HEK293 (cell line): ENCODE data around the gene SPTBN1.

Experiments
- CTCF ChIA-PET: fragments of 350-600 bp; formaldehyde crosslinking; extraction: SDS; loops from one replicate; lab custom pipeline; 2021; ENCODE audit warnings: antibody characterized with exemption; lab: Yijun Ruan, JAX
- POLR2A ChIA-PET: fragments of 300-600 bp; formaldehyde crosslinking; extraction: SDS; loops from one replicate; lab custom pipeline; 2020; ENCODE audit warnings: antibody characterized with exemption, inconsistent platforms; lab: Yijun Ruan, JAX
- H3K27ac ChIP-seq: fragments of 200-500 bp; sonication (Bioruptor generic); 2 replicates; pipeline ENCODE4 v1.5.1; 2014; ENCODE audit warnings: low read depth, low read length, control low read depth, inconsistent platforms; ENCODE audit errors: extremely low read depth
- H3K36me3 ChIP-seq, 2 experiments: fragments of 200-500 bp in 1 of 2; sonication (Bioruptor generic) in 1 of 2; 1 replicate in 1 of 2; 2 replicates in 1 of 2; pipeline ENCODE4 v1.5.1; 2014 to 2017; ENCODE audit warnings: inconsistent platforms in 2 of 2, low read length in 2 of 2; ENCODE audit not compliant: control insufficient read depth in 2 of 2, insufficient read depth in 1 of 2
- H3K4me1 ChIP-seq: fragments of 200-500 bp; sonication (Bioruptor generic); 2 replicates; pipeline ENCODE4 v1.5.1; 2014; ENCODE audit warnings: mild to moderate bottlenecking, low read length, inconsistent platforms; ENCODE audit not compliant: control insufficient read depth, insufficient read depth
- H3K4me3 ChIP-seq: 2 replicates; pipeline ENCODE4 v1.5.1; 2011; ENCODE audit warnings: low read depth, mild to moderate bottlenecking, control low read depth, low read length, moderate library complexity
- H3K9me3 ChIP-seq: fragments of 200-500 bp; sonication (Bioruptor generic); 2 replicates; pipeline ENCODE4 v1.5.1; 2014; ENCODE audit warnings: low read depth, low read length, inconsistent platforms; ENCODE audit not compliant: control insufficient read depth, insufficient read depth
- ATF2 ChIP-seq: fragments of 450-650 bp; formaldehyde crosslinking; IDR thresholded peaks from 2 replicates; pipeline ENCODE4 v1.5.1; 2016; ENCODE audit warnings: missing biosample characterization, missing genetic modification characterization, low read depth
- GLI4 ChIP-seq: fragments of 450-650 bp; formaldehyde crosslinking; IDR thresholded peaks from 2 replicates; pipeline ENCODE4 v1.5.1; 2016; ENCODE audit warnings: missing biosample characterization, missing genetic modification characterization
- IKZF3 ChIP-seq: fragments of 450-650 bp; IDR thresholded peaks from 2 replicates; pipeline ENCODE4 v1.5.0; 2018; ENCODE audit warnings: missing biosample characterization, mild to moderate bottlenecking, missing genetic modification characterization, moderate library complexity
- MZF1 ChIP-seq: fragments of 450-650 bp; formaldehyde crosslinking; IDR thresholded peaks from 2 replicates; pipeline ENCODE4 v1.5.1; 2017; ENCODE audit warnings: missing biosample characterization, missing genetic modification characterization, borderline replicate concordance
- PRDM2 ChIP-seq: fragments of 450-650 bp; formaldehyde crosslinking; IDR thresholded peaks from 2 replicates; pipeline ENCODE4 v1.5.1; 2016; ENCODE audit warnings: missing biosample characterization, missing genetic modification characterization, borderline replicate concordance
- TRIM28 ChIP-seq: IDR thresholded peaks from 2 replicates; pipeline ENCODE4 v1.6.1; 2011; ENCODE audit warnings: low read length, control low read depth, borderline replicate concordance
- TSHZ1 ChIP-seq: fragments of 450-650 bp; formaldehyde crosslinking; IDR thresholded peaks from 2 replicates; pipeline ENCODE4 v1.5.1; 2016; ENCODE audit warnings: missing biosample characterization, missing genetic modification characterization, borderline replicate concordance
- ZNF114 ChIP-seq: fragments of 450-650 bp; formaldehyde crosslinking; IDR thresholded peaks from 2 replicates; pipeline ENCODE4 v1.5.0; 2017; ENCODE audit warnings: missing biosample characterization, missing genetic modification characterization
- ZNF132 ChIP-seq: fragments of 450-650 bp; formaldehyde crosslinking; IDR thresholded peaks from 2 replicates; pipeline ENCODE4 v1.5.1; 2017; ENCODE audit warnings: missing biosample characterization, missing genetic modification characterization, borderline replicate concordance
- ZNF133 ChIP-seq: fragments of 450-650 bp; formaldehyde crosslinking; IDR thresholded peaks from 2 replicates; pipeline ENCODE4 v1.5.1; 2016; ENCODE audit warnings: missing biosample characterization, missing genetic modification characterization
- ZNF140 ChIP-seq: fragments of 450-650 bp; formaldehyde crosslinking; IDR thresholded peaks from 2 replicates; pipeline ENCODE4 v1.5.1; 2016; ENCODE audit warnings: missing biosample characterization, missing genetic modification characterization
- ZNF202 ChIP-seq: fragments of 450-650 bp; formaldehyde crosslinking; IDR thresholded peaks from 2 replicates; pipeline ENCODE4 v1.5.1; 2016; ENCODE audit warnings: missing biosample characterization, missing genetic modification characterization, borderline replicate concordance
- ZNF239 ChIP-seq: fragments of 450-650 bp; formaldehyde crosslinking; IDR thresholded peaks from 2 replicates; pipeline ENCODE4 v1.5.1; 2016; ENCODE audit warnings: missing biosample characterization, missing genetic modification characterization
- ZNF292 ChIP-seq: fragments of 450-650 bp; formaldehyde crosslinking; IDR thresholded peaks from 2 replicates; pipeline ENCODE4 v1.5.1; 2016; ENCODE audit warnings: low read depth, missing biosample characterization, missing genetic modification characterization, borderline replicate concordance
- ZNF324 ChIP-seq: fragments of 450-650 bp; formaldehyde crosslinking; IDR thresholded peaks from 2 replicates; pipeline ENCODE4 v1.5.1; 2016; ENCODE audit warnings: missing biosample characterization, missing genetic modification characterization
- ZNF433 ChIP-seq: fragments of 450-650 bp; formaldehyde crosslinking; IDR thresholded peaks from 2 replicates; pipeline ENCODE4 v1.5.1; 2016; ENCODE audit warnings: missing biosample characterization, missing genetic modification characterization, low read depth
- ZNF510 ChIP-seq: fragments of 450-650 bp; formaldehyde crosslinking; IDR thresholded peaks from 2 replicates; pipeline ENCODE4 v1.5.1; 2018; ENCODE audit warnings: mild to moderate bottlenecking, missing genetic modification characterization, missing biosample characterization; ENCODE audit not compliant: insufficient replicate concordance
- ZNF521 ChIP-seq: fragments of 450-650 bp; formaldehyde crosslinking; IDR thresholded peaks from 2 replicates; pipeline ENCODE4 v1.5.1; 2017; ENCODE audit warnings: missing biosample characterization, mild to moderate bottlenecking, missing genetic modification characterization
- ZNF544 ChIP-seq: fragments of 450-650 bp; formaldehyde crosslinking; IDR thresholded peaks from 2 replicates; pipeline ENCODE4 v1.5.0; 2017; ENCODE audit warnings: missing biosample characterization, missing genetic modification characterization
- ZNF555 ChIP-seq: fragments of 450-650 bp; formaldehyde crosslinking; conservative IDR thresholded peaks from 2 replicates; pipeline ENCODE4 v1.5.1; 2017; ENCODE audit warnings: missing biosample characterization, mild to moderate bottlenecking, missing genetic modification characterization, inconsistent platforms
- ZNF558 ChIP-seq: fragments of 450-650 bp; formaldehyde crosslinking; IDR thresholded peaks from 2 replicates; pipeline ENCODE4 v1.5.1; 2016; ENCODE audit warnings: missing biosample characterization, missing genetic modification characterization
- ZNF560 ChIP-seq: fragments of 450-650 bp; formaldehyde crosslinking; IDR thresholded peaks from 2 replicates; pipeline ENCODE4 v1.5.1; 2017; ENCODE audit warnings: missing biosample characterization, missing genetic modification characterization, borderline replicate concordance
- ZNF580 ChIP-seq: fragments of 450-650 bp; formaldehyde crosslinking; IDR thresholded peaks from 2 replicates; pipeline ENCODE4 v1.5.1; 2016; ENCODE audit warnings: missing biosample characterization, missing genetic modification characterization
- ZNF664 ChIP-seq: fragments of 450-650 bp; formaldehyde crosslinking; IDR thresholded peaks from 2 replicates; pipeline ENCODE4 v1.5.1; 2016; ENCODE audit warnings: missing biosample characterization, missing genetic modification characterization
- ZSCAN16 ChIP-seq: fragments of 450-650 bp; formaldehyde crosslinking; IDR thresholded peaks from 2 replicates; pipeline ENCODE4 v1.5.1; 2016; ENCODE audit warnings: missing biosample characterization, missing genetic modification characterization

SPTBN1 gene

GRCh38 chr2:54470266-54470938 lies 14.3 kb downstream of the SPTBN1 start:
- no peak overlapping the region for H3K27ac ChIP-seq
- TF ChIP-seq ATF2 (tag by site-specific recombination) (no peak), ZNF132 (tag by site-specific recombination) (no peak), ZNF510 (tag by site-specific recombination) (no peak), ZNF133 (no peak), ZNF324 (tag by site-specific recombination) (no peak), ZNF433 (tag by site-specific recombination) (no peak), ZNF544 (tag by site-specific recombination) (no peak), TSHZ1 (tag by site-specific recombination) (no peak), ZNF558 (tag by site-specific recombination) (no peak), GLI4 (no peak), ZSCAN16 (tag by site-specific recombination) (no peak), ZNF202 (tag by site-specific recombination) (no peak), TRIM28 (no peak), ZNF664 (tag by site-specific recombination) (no peak), ZNF521 (no peak), ZNF140 (tag by site-specific recombination) (no peak), ZNF292 (no peak), ZNF114 (tag by site-specific recombination) (no peak), ZNF239 (no peak), ZNF580 (tag by site-specific recombination) (no peak)
- ChIA-PET POLR2A (interaction anchor here (1.3 kb wide), 1 partner anchor 13 kb away, joined by 8 read pairs; no protein-coding TSS in a partner anchor), CTCF (interaction anchor here (0.6 to 1.0 kb wide), 3 partner anchors 49 to 188 kb away, joined by 3 to 4 read pairs (median 3); no protein-coding TSS in a partner anchor)
- H3K4me1 ChIP-seq: peaks cover 36% of the 10 kb centered on the region
- H3K4me3 ChIP-seq: no peak overlapping the region
- no peaks in the 10 kb centered on the region for H3K36me3 ChIP-seq
- no peaks in the 10 kb centered on the region for H3K9me3 ChIP-seq

GRCh38 chr2:54471221-54471711 lies 15.1 kb downstream of the SPTBN1 start:
- ChIA-PET CTCF (interaction anchor here (0.7 to 1.0 kb wide), 2 partner anchors 153 to 188 kb away, joined by 3 to 4 read pairs; no protein-coding TSS in a partner anchor), POLR2A (interaction anchor here (0.7 to 1.3 kb wide), 2 partner anchors 14 to 88 kb away, joined by 4 to 8 read pairs; no protein-coding TSS in a partner anchor)
- peak overlapping the region; percentile 34; the same call in 1 of the 2 replicates for H3K27ac ChIP-seq
- no peak for TF ChIP-seq ZNF560
- TF ChIP-seq IKZF3: no peak
- no peak for TF ChIP-seq ZNF555
- no peak for TF ChIP-seq MZF1
- TF ChIP-seq PRDM2 (tag by site-specific recombination): no peak

More at GRCh38 chr2:54471221-54471711, 15.1 kb downstream of the SPTBN1 start:
- Histone ChIP-seq H3K4me1 (peaks cover 31% of the 10 kb centered on the region), H3K4me3 (no peak overlapping the region), H3K36me3 (no peaks in the 10 kb centered on the region), H3K9me3 (no peaks in the 10 kb centered on the region)
